Measurements from ENCODE around the gene LRP3. TPM values are rescaled to one million over a fixed set of nuclear protein-coding genes. Genes with fewer than 3 reads are reported as not detected.

LRP3 gene
- total RNA-seq, 2 experiments from 2014 or later = 0.11 TPM; not detected in 1

DNA sequence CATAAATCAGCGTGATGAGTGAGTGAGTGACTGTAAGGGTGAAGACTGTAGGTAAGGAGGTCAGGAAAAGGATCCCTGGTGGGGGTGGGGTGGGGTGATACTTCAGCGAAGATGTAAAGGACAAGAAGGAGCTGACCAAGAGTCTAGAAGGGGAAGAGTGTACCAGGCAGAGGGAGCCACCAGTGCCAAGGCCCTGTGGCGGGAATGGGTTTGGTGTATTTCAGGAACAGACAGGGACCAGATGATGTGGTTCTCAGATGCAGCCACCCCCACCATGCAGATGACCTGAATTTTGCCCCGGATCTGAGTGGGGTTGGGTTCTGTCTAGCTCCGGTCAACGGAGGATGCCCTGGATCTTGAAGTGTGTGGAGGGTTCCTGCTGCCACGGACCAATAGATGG lies 61.7 kb downstream of the LRP3 start:
- H3K9me3 Mint-ChIP-seq = peaks cover 5% of the 10 kb centered on the region
- CTCF ChIA-PET = no interaction called here
- peaks cover 5% of the 10 kb centered on the region for H3K4me1 ChIP-seq (ENCODE audit: insufficient read depth, low read length)

GRCh38 chr19:33256261-33256660 lies 62.1 kb downstream of the LRP3 start:
- CTCF ChIA-PET = no interaction called here
- POLR2A ChIA-PET = no interaction called here
- H3K4me1 ChIP-seq (ENCODE audit: insufficient read depth, low read length) = peaks cover 10% of the 10 kb centered on the region
- no peak for TF ChIP-seq CTCF (IDR thresholded peaks at IDR 0.05)
- H3K4me3 Mint-ChIP-seq = no peak overlapping the region
- H3K27ac ChIP-seq (ENCODE audit: low read depth in 1 of 2, low read length in 2 of 2) = no peak overlapping the region
- no peaks in the 10 kb centered on the region for H3K27me3 ChIP-seq (ENCODE audit: control insufficient read depth in 1 of 2, insufficient read depth in 2 of 2, low read length in 2 of 2)
- DNase-seq (no peak), ATAC-seq (ENCODE audit: poor library complexity) (no peak)
- intact Hi-C loops (cut with DNase I, micrococcal nuclease) = no loop called here
- no peaks in the 10 kb centered on the region for H3K36me3 Mint-ChIP-seq (ENCODE audit: low read depth)
- H3K4me3 ChIP-seq (ENCODE audit: low read length) = no peak overlapping the region
- H3K9me3 ChIP-seq (ENCODE audit: control insufficient read depth in 1 of 2, insufficient read depth in 1 of 2, low read length in 2 of 2) = peaks cover 0 to 8% of the 10 kb centered on the region in 2 experiments
- peaks cover 5% of the 10 kb centered on the region for H3K9me3 Mint-ChIP-seq
- H3K27me3 Mint-ChIP-seq = peaks cover 19% of the 10 kb centered on the region
- H3K36me3 ChIP-seq (ENCODE audit: insufficient read depth, low read length) = no peaks in the 10 kb centered on the region
- H3K4me1 Mint-ChIP-seq (ENCODE audit: low read depth) = peaks cover 3% of the 10 kb centered on the region
- no peak overlapping the region for H3K27ac Mint-ChIP-seq

More for the DNA sequence above, 61.7 kb downstream of the LRP3 start:
- Histone ChIP-seq H3K27me3 (ENCODE audit: control insufficient read depth in 1 of 2, insufficient read depth in 2 of 2, low read length in 2 of 2) (no peaks in the 10 kb centered on the region), H3K9me3 (ENCODE audit: control insufficient read depth in 1 of 2, insufficient read depth in 1 of 2, low read length in 2 of 2) (peaks cover 0 to 8% of the 10 kb centered on the region in 2 experiments), H3K36me3 (ENCODE audit: insufficient read depth, low read length) (no peaks in the 10 kb centered on the region), H3K27ac (ENCODE audit: low read depth in 1 of 2, low read length in 2 of 2) (no peak overlapping the region), H3K4me3 (ENCODE audit: low read length) (no peak overlapping the region)
- Mint-ChIP-seq H3K4me3 (no peak overlapping the region), H3K36me3 (ENCODE audit: low read depth) (no peaks in the 10 kb centered on the region), H3K27me3 (peaks cover 17% of the 10 kb centered on the region), H3K27ac (no peak overlapping the region), H3K4me1 (ENCODE audit: low read depth) (peaks cover 1% of the 10 kb centered on the region)
- TF ChIP-seq CTCF (IDR thresholded peaks at IDR 0.05) = no peak
- POLR2A ChIA-PET = no interaction called here
- ATAC-seq (ENCODE audit: poor library complexity) = no peak
- no peak for DNase-seq
- intact Hi-C loops (cut with DNase I, micrococcal nuclease) = no loop called here

GRCh38 chr19:33257828-33258227 lies 63.7 kb downstream of the LRP3 start:
- Mint-ChIP-seq H3K27me3 (peaks cover 30% of the 10 kb centered on the region), H3K36me3 (ENCODE audit: low read depth) (no peaks in the 10 kb centered on the region), H3K4me1 (ENCODE audit: low read depth) (peaks cover 3% of the 10 kb centered on the region), H3K27ac (no peak overlapping the region), H3K4me3 (no peak overlapping the region), H3K9me3 (peaks cover 5% of the 10 kb centered on the region)
- H3K9me3 ChIP-seq (ENCODE audit: control insufficient read depth in 1 of 2, insufficient read depth in 1 of 2, low read length in 2 of 2) = peaks cover 0 to 8% of the 10 kb centered on the region in 2 experiments
- H3K27me3 ChIP-seq (ENCODE audit: control insufficient read depth in 1 of 2, insufficient read depth in 2 of 2, low read length in 2 of 2) = no peaks in the 10 kb centered on the region
- POLR2A ChIA-PET = no interaction called here
- no peaks in the 10 kb centered on the region for H3K36me3 ChIP-seq (ENCODE audit: insufficient read depth, low read length)
- CTCF ChIA-PET = interaction anchor here (1.3 kb wide), 1 partner anchor 149 kb away, joined by 4 read pairs; no protein-coding TSS in a partner anchor
- TF ChIP-seq CTCF (IDR thresholded peaks at IDR 0.05) = no peak
- H3K4me1 ChIP-seq (ENCODE audit: insufficient read depth, low read length) = peaks cover 11% of the 10 kb centered on the region
- ATAC-seq (ENCODE audit: poor library complexity) (no peak), DNase-seq (no peak)
- no peak overlapping the region for H3K27ac ChIP-seq (ENCODE audit: low read depth in 1 of 2, low read length in 2 of 2)
- no peak overlapping the region for H3K4me3 ChIP-seq (ENCODE audit: low read length)
- intact Hi-C loops (cut with DNase I, micrococcal nuclease) = no loop called here

Other genes starting within 250 kb of the LRP3 start
- 1 to 10 TPM; 4.0 to 5.1 TPM for gene CEP89, start 222.4 kb upstream of the LRP3 start, total RNA-seq
- 1 to 10 TPM in 1 of 2 experiments, under 1 TPM in 1; 0.91 to 1.4 TPM for gene FAAP24, start 222.1 kb upstream of the LRP3 start, total RNA-seq
- gene RHPN2, start 129.4 kb upstream of the LRP3 start, total RNA-seq = under 1 TPM in 1 of 2 experiments, not detected in 1; 0.08 TPM
- gene GPATCH1, start 113.1 kb upstream of the LRP3 start, total RNA-seq = 1 to 10 TPM; 4.6 to 5.5 TPM
- not detected for gene WDR88, start 62.2 kb upstream of the LRP3 start, total RNA-seq
- gene SLC7A10, start 31.5 kb downstream of the LRP3 start, total RNA-seq = not detected
- 1 to 10 TPM in 1 of 2 experiments, under 1 TPM in 1; 0.84 to 1.4 TPM for gene CEBPA, start 108.2 kb downstream of the LRP3 start, total RNA-seq
- 10 to 100 TPM; 15.5 TPM for gene CEBPG, start 179.4 kb downstream of the LRP3 start, total RNA-seq

Data from CD4-positive, alpha-beta T cell (primary cell).